H1 (cell line): ENCODE results near the gene ZDHHC16. TPM values are rescaled to one million over a fixed set of nuclear protein-coding genes. Genes with fewer than 3 reads are reported as not detected.

ENCODE experiments used
- CTCF ChIA-PET: fragments of 300-600 bp; sonication (Branson Sonifier 250); formaldehyde crosslinking; loops from one replicate; lab custom pipeline; 2021; ENCODE audit not compliant: partially characterized antibody; lab: Charles Lee
- POLR2A ChIA-PET: fragments of 300-600 bp; sonication (Branson Sonifier 250); formaldehyde crosslinking; loops from one replicate; lab custom pipeline; 2021; ENCODE audit warnings: inconsistent platforms; ENCODE audit not compliant: partially characterized antibody; lab: Charles Lee
- DNase-seq, 2 experiments: peaks; one replicate each; pipeline versions ENCODE4 v3.0.0 to v3.0.0-alpha.2; 2010 to 2022; ENCODE audit warnings: low spot score in 2 of 2, low read depth in 1 of 2, mixed read lengths in 1 of 2
- FAIRE-seq: peaks from 2 replicates; lab custom pipeline; 2011; peaks lifted over from hg19 to GRCh38; lab: Jason Lieb, UNC
- H2AFZ ChIP-seq: 2 replicates; pipeline ENCODE4 v1.8.1; 2012; ENCODE audit warnings: low read length, inconsistent platforms
- H2AK5ac ChIP-seq: 2 replicates; pipeline ENCODE4 v1.6.1; 2013; ENCODE audit warnings: low read depth, low read length
- H2BK120ac ChIP-seq: replicated peaks from 2 replicates; pipeline ENCODE3; 2013; ENCODE audit warnings: low read depth, low read length, inconsistent platforms
- H2BK12ac ChIP-seq: 2 replicates; pipeline ENCODE4 v1.6.1; 2013; ENCODE audit warnings: low read depth, low read length
- H2BK15ac ChIP-seq: 2 replicates; pipeline ENCODE4 v1.6.1; 2013; ENCODE audit warnings: low read length
- H2BK20ac ChIP-seq: 2 replicates; pipeline ENCODE4 v1.6.1; 2013; ENCODE audit warnings: low read length
- H2BK5ac ChIP-seq: 2 replicates; pipeline ENCODE4 v1.6.1; 2013; ENCODE audit warnings: low read depth, low read length
- H3K14ac ChIP-seq: 2 replicates; pipeline ENCODE4 v1.6.1; 2013; ENCODE audit warnings: inconsistent platforms; ENCODE audit not compliant: insufficient read length
- H3K18ac ChIP-seq: 2 replicates; pipeline ENCODE4 v1.6.1; 2013; ENCODE audit warnings: low read length; ENCODE audit errors: extremely low read depth
- H3K23ac ChIP-seq: 2 replicates; pipeline ENCODE4 v1.6.1; 2013; ENCODE audit warnings: inconsistent platforms; ENCODE audit not compliant: insufficient read length
- H3K23me2 ChIP-seq: 2 replicates; pipeline ENCODE4 v1.6.1; 2013; ENCODE audit warnings: low read depth, low read length
- H3K27ac ChIP-seq: 2 replicates; pipeline ENCODE4 v1.6.1; 2011; ENCODE audit warnings: low read depth, low read length, inconsistent platforms
- H3K27me3 ChIP-seq, 4 experiments: replicated peaks in 1 of 4; 1 replicate in 1 of 4; 2 replicates in 3 of 4; pipeline versions ENCODE4 v1.6.1 to v1.8.1; 2011 to 2013; ENCODE audit warnings: low read length in 3 of 4, mild to moderate bottlenecking in 3 of 4, inconsistent platforms in 2 of 4, mixed read lengths in 2 of 4, moderate library complexity in 1 of 4; ENCODE audit not compliant: control insufficient read depth in 3 of 4, insufficient read depth in 3 of 4; ENCODE audit errors: extremely low read depth in 1 of 4
- H3K36me3 ChIP-seq, 4 experiments: 2 replicates each; pipeline versions ENCODE4 v1.6.1 to v1.8.1; 2011 to 2013; ENCODE audit warnings: mild to moderate bottlenecking in 4 of 4, low read length in 3 of 4, moderate library complexity in 2 of 4, control low read depth in 1 of 4, inconsistent platforms in 1 of 4; ENCODE audit not compliant: insufficient read depth in 4 of 4, control insufficient read depth in 2 of 4
- H3K4ac ChIP-seq: replicated peaks from 2 replicates; pipeline ENCODE3; 2013; ENCODE audit warnings: low read length, low read depth, mixed read lengths, inconsistent platforms; ENCODE audit not compliant: insufficient read length
- H3K4me1 ChIP-seq, 4 experiments: replicated peaks in 1 of 4; 1 replicate in 1 of 4; 2 replicates in 3 of 4; pipeline versions ENCODE4 v1.6.1 to v1.8.1; 2011 to 2013; ENCODE audit warnings: low read length in 3 of 4, inconsistent platforms in 2 of 4, mixed read lengths in 1 of 4; ENCODE audit not compliant: insufficient read depth in 4 of 4, control insufficient read depth in 3 of 4
- H3K4me2 ChIP-seq, 2 experiments: 2 replicates each; pipeline versions ENCODE4 v1.6.1 to v1.8.1; 2011 to 2013; ENCODE audit warnings: low read depth in 2 of 2, low read length in 2 of 2, control low read depth in 1 of 2, inconsistent platforms in 1 of 2, mild to moderate bottlenecking in 1 of 2; ENCODE audit not compliant: insufficient read depth in 1 of 2
- H3K4me3 ChIP-seq, 4 experiments: fragments of 200-600, 300-600 bp in 1 of 4; sonication (generic), shearing (Covaris generic), sonication (Bioruptor Twin) in 1 of 4; 2 replicates each; pipeline versions ENCODE4 v1.5.1 to v1.8.1; 2011 to 2016; ENCODE audit warnings: low read length in 4 of 4, low read depth in 3 of 4, control low read depth in 2 of 4, inconsistent platforms in 2 of 4, mild to moderate bottlenecking in 2 of 4, mixed read lengths in 1 of 4, moderate library complexity in 1 of 4; ENCODE audit not compliant: insufficient read depth in 2 of 4; ENCODE audit errors: extremely low read depth in 1 of 4
- H3K56ac ChIP-seq: replicated peaks from 2 replicates; pipeline ENCODE3; 2013; ENCODE audit warnings: low read depth, mild to moderate bottlenecking, mixed read lengths, low read length, inconsistent platforms; ENCODE audit not compliant: insufficient read length
- H3K79me1 ChIP-seq: 2 replicates; pipeline ENCODE4 v1.6.1; 2013; ENCODE audit warnings: low read depth, low read length, control low read depth
- H3K79me2 ChIP-seq, 2 experiments: 2 replicates each; pipeline versions ENCODE4 v1.6.1 to v1.8.1; 2012 to 2013; ENCODE audit warnings: low read length in 2 of 2, mild to moderate bottlenecking in 2 of 2, inconsistent platforms in 1 of 2; ENCODE audit not compliant: insufficient read depth in 2 of 2, control insufficient read depth in 1 of 2
- H3K9ac ChIP-seq, 4 experiments: replicated peaks in 1 of 4; 1 replicate in 1 of 4; 2 replicates in 3 of 4; pipeline versions ENCODE4 v1.6.1 to v1.8.1; 2011 to 2013; ENCODE audit warnings: low read depth in 3 of 4, low read length in 3 of 4, control low read depth in 2 of 4, mild to moderate bottlenecking in 2 of 4, moderate library complexity in 2 of 4, inconsistent platforms in 1 of 4; ENCODE audit errors: extremely low read depth in 1 of 4
- H3K9me3 ChIP-seq, 2 experiments: 2 replicates each; pipeline versions ENCODE4 v1.6.1 to v1.8.1; 2012 to 2013; ENCODE audit warnings: mild to moderate bottlenecking in 2 of 2, moderate library complexity in 2 of 2, control low read depth in 1 of 2, inconsistent platforms in 1 of 2, low read depth in 1 of 2, low read length in 1 of 2, mixed read lengths in 1 of 2; ENCODE audit not compliant: insufficient read depth in 2 of 2
- H4K20me1 ChIP-seq, 2 experiments: replicated peaks in 1 of 2; 2 replicates each; pipeline versions ENCODE3 to v1.8.1; 2011 to 2013; ENCODE audit warnings: inconsistent platforms in 2 of 2, low read length in 2 of 2, mild to moderate bottlenecking in 1 of 2; ENCODE audit not compliant: insufficient read depth in 2 of 2, control insufficient read depth in 1 of 2
- H4K5ac ChIP-seq: 2 replicates; pipeline ENCODE4 v1.6.1; 2013; ENCODE audit warnings: low read length, low read depth, mixed read lengths, inconsistent platforms; ENCODE audit not compliant: insufficient read length
- H4K8ac ChIP-seq: 2 replicates; pipeline ENCODE4 v1.8.0; 2013; ENCODE audit warnings: mild to moderate bottlenecking, moderate library complexity, low read length, inconsistent platforms; ENCODE audit not compliant: insufficient read depth; ENCODE audit errors: extremely low read depth
- H4K91ac ChIP-seq: replicated peaks from 2 replicates; pipeline ENCODE3; 2013; ENCODE audit warnings: low read length, mixed read lengths, inconsistent platforms; ENCODE audit not compliant: insufficient read length
- EP300 ChIP-seq, 2 experiments: IDR thresholded peaks; 1 replicate in 1 of 2; 2 replicates in 1 of 2; pipeline ENCODE4 v1.6.1; 2011 to 2012; ENCODE audit warnings: low read depth in 2 of 2, low read length in 2 of 2, mild to moderate bottlenecking in 2 of 2, borderline replicate concordance in 1 of 2, inconsistent platforms in 1 of 2, moderate library complexity in 1 of 2
- POLR2A ChIP-seq, 2 experiments: IDR thresholded peaks; 1 replicate in 1 of 2; 2 replicates in 1 of 2; pipeline ENCODE4 v1.6.1; 2011; ENCODE audit warnings: low read depth in 2 of 2, low read length in 2 of 2, mild to moderate bottlenecking in 2 of 2; ENCODE audit errors: control extremely low read depth in 1 of 2
- WGBS, 2 experiments: shearing (Covaris generic) in 1 of 2; methylation state at CpG; one replicate each; pipeline versions ENCODE4 v1.1.6 to v1.1.7; 2013 to 2015; ENCODE audit warnings: low lambda C conversion rate in 2 of 2, mixed read lengths in 2 of 2, inconsistent platforms in 1 of 2, low coverage in 1 of 2, missing lambda C conversion rate in 1 of 2; ENCODE audit not compliant: insufficient replicate concordance in 2 of 2, insufficient coverage in 1 of 2, insufficient read length in 1 of 2; ENCODE audit errors: extremely low coverage in 1 of 2, missing lambda C conversion rate in 1 of 2; 5-methylcytosine and 5-hydroxymethylcytosine counted together
- polyA plus RNA-seq, 7 experiments: library from polyadenylated mRNA; depleted of rRNA in 3 of 7; stranded (reverse) in 5 of 7; unstranded in 2 of 7; fragments of >200 nt in 5 of 7; fragments of 200-250 nt in 2 of 7; gene quantifications; 1 replicate in 5 of 7; 2 replicates in 1 of 7; 4 replicates in 1 of 7; pipeline versions ENCODE4 v1.2.1 to v1.2.3, GENCODE V29; 2011 to 2013; ENCODE audit warnings: missing spikeins in 2 of 7, mixed read lengths in 2 of 7
- total RNA-seq: library from RNA; stranded (reverse); fragmentation: NEBNext Ultra II Directional; extraction: Animal tissue kit (Norgen Biotek cat#: 25700); gene quantifications from 2 replicates; pipeline ENCODE4 v1.2.1, GENCODE V29; 2021

Gene ZDHHC16
- total and polyA plus RNA-seq, 2 of the 8 experiments (the other 6 are each of a cell fraction or from before 2014, with no cell fraction given), result 45.9 to 108 TPM

- no peaks in the 10 kb centered on the region for H3K4me1 ChIP-seq
- peaks cover 2 to 7% of the 10 kb centered on the region in 2 experiments for H4K20me1 ChIP-seq
- TF ChIP-seq EP300 (IDR thresholded peaks at IDR 0.05; ENCODE audit: borderline replicate concordance in 1 of 2, low read depth in 2 of 2, low read length in 2 of 2), result no peak
- TF ChIP-seq POLR2A (IDR thresholded peaks at IDR 0.05; ENCODE audit: control extremely low read depth in 1 of 2, low read depth in 2 of 2, low read length in 2 of 2), result 0 out of 3 replicates have a peak, but pooled peaks of 1 of the 2 experiments have one; percentile 33
- H3K9me3 ChIP-seq, result no peaks in the 10 kb centered on the region
- no peak overlapping the region for H3K14ac ChIP-seq
- no peak overlapping the region for H3K27ac ChIP-seq
- H4K8ac ChIP-seq, result no peak overlapping the region
- no peak overlapping the region for H2BK20ac ChIP-seq
- ChIA-PET POLR2A (interaction anchor here (0.6 to 10.5 kb wide), 24 partner anchors 10 to 253 kb away, joined by 3 to 185 read pairs (median 5); partner anchors contain the start of genes AVPI1, EXOSC1, RRP12 and UBTD1), CTCF (interaction anchor here (0.8 to 2.3 kb wide), 7 partner anchors 13 to 96 kb away, joined by 3 to 13 read pairs (median 5); partner anchors contain the start of gene RRP12)
- no peak overlapping the region for H2BK15ac ChIP-seq
- no peak overlapping the region for H3K9ac ChIP-seq
- H3K79me1 ChIP-seq, result no peaks in the 10 kb centered on the region
- no peaks in the 10 kb centered on the region for H3K23me2 ChIP-seq
- H3K36me3 ChIP-seq, result peaks cover 21 to 75% (median 57%) of the 10 kb centered on the region in 4 experiments
- H3K4me2 ChIP-seq, result no peak overlapping the region
- H4K5ac ChIP-seq, result no peak overlapping the region
- 86% methylated on average over 1 of the region's 1 CpG; no CpG with 5 or more reads in 1 of the 2 experiments for WGBS, 2 experiments
- H3K79me2 ChIP-seq, result peaks cover 0 to 6% of the 10 kb centered on the region in 2 experiments; a peak in 2 of 4 replicates
- H3K23ac ChIP-seq, result no peak overlapping the region
- DNase-seq (no peak), FAIRE-seq (no peak)
- no peak overlapping the region for H3K4me3 ChIP-seq
- H2AFZ ChIP-seq, result no peak overlapping the region
- H4K91ac ChIP-seq, result no peak overlapping the region
- no peak overlapping the region for H3K4ac ChIP-seq
- H3K56ac ChIP-seq, result no peak overlapping the region
- H2BK5ac ChIP-seq, result no peak overlapping the region
- no peak overlapping the region for H3K18ac ChIP-seq
- H2AK5ac ChIP-seq, result no peak overlapping the region
- H3K27me3 ChIP-seq, result no peaks in the 10 kb centered on the region
- H2BK120ac ChIP-seq, result no peak overlapping the region
- H2BK12ac ChIP-seq, result no peak overlapping the region
Observed at GRCh38 chr10:97434557-97434956, 11.4 kb upstream of the ZDHHC16 start.
